GM12878 (cell line): ENCODE data around the gene SOX2. TPM values are rescaled to one million over a fixed set of nuclear protein-coding genes. Genes with fewer than 3 reads are reported as not detected.

ENCODE experiments used
- ATAC-seq: fragments of 200-7000 bp; cut with Tn5 transposase; 3 replicates; pipeline ENCODE4 v1.9.1; 2020; ENCODE audit warnings: mild to moderate bottlenecking, moderate library complexity
- BruUV-seq: library from RNA; stranded (reverse); fragments of 400-500 nt; replicated peaks from 2 replicates; lab custom pipeline; 2021; lab: Mats Ljungman, UMichigan
- CTCF ChIA-PET: fragments of 300-600 bp; sonication (Branson Sonifier 250); formaldehyde crosslinking; extraction: SDS; loops from one replicate; lab custom pipeline; 2021; ENCODE audit warnings: inconsistent platforms; lab: Yijun Ruan, JAX
- POLR2A ChIA-PET: fragments of 350-600 bp; formaldehyde crosslinking; extraction: SDS; loops from one replicate; lab custom pipeline; 2021; ENCODE audit warnings: inconsistent platforms; lab: Charles Lee
- RAD21 ChIA-PET: fragments of 300-600 bp; sonication (Branson Sonifier 250); formaldehyde crosslinking; loops from one replicate; lab custom pipeline; 2023; ENCODE audit warnings: antibody characterized with exemption; ENCODE audit not compliant: unreplicated experiment; lab: Charles Lee
- SMC1A ChIA-PET: fragments of 300-600 bp; sonication (Branson Sonifier 250); formaldehyde crosslinking; loops from one replicate; lab custom pipeline; 2023; ENCODE audit not compliant: unreplicated experiment, uncharacterized antibody; lab: Charles Lee
- DNase-seq: peaks from one replicate; pipeline ENCODE4 v3.0.0-alpha.2; 2011; ENCODE audit warnings: low read depth, low spot score
- FAIRE-seq: peaks from 3 replicates; lab custom pipeline; 2011; peaks lifted over from hg19 to GRCh38; lab: Jason Lieb, UNC
- H2AFZ ChIP-seq: 2 replicates; pipeline ENCODE4 v1.6.0; 2011; ENCODE audit warnings: low read depth, low read length, control low read depth; ENCODE audit not compliant: control insufficient read depth
- H3K27ac ChIP-seq: 2 replicates; pipeline ENCODE4 v1.5.1; 2011; ENCODE audit warnings: control low read depth; ENCODE audit not compliant: control insufficient read depth, insufficient read depth
- H3K27me3 ChIP-seq, 2 experiments: replicated peaks in 1 of 2; 2 replicates each; pipeline versions ENCODE4 v1.6.0 to v1.6.1; 2011; ENCODE audit warnings: low read length in 1 of 2; ENCODE audit not compliant: control insufficient read depth in 2 of 2, insufficient read depth in 2 of 2
- H3K36me3 ChIP-seq, 2 experiments: 2 replicates each; pipeline ENCODE4 v1.5.1; 2011; ENCODE audit warnings: low read length in 1 of 2; ENCODE audit not compliant: control insufficient read depth in 2 of 2, insufficient read depth in 2 of 2
- H3K4me1 ChIP-seq: 2 replicates; pipeline ENCODE4 v1.6.1; 2011; ENCODE audit warnings: mild to moderate bottlenecking, low read length, moderate library complexity, mixed read lengths; ENCODE audit not compliant: control insufficient read depth, insufficient read depth
- H3K4me2 ChIP-seq: 2 replicates; pipeline ENCODE4 v1.6.0; 2011; ENCODE audit warnings: control low read depth; ENCODE audit not compliant: control insufficient read depth, insufficient read depth
- H3K4me3 ChIP-seq: fragments of 200-600 bp; sonication (generic); 2 replicates; pipeline ENCODE4 v1.5.1; 2016
- H3K79me2 ChIP-seq: 2 replicates; pipeline ENCODE4 v1.6.0; 2011; ENCODE audit warnings: low read length; ENCODE audit not compliant: control insufficient read depth, insufficient read depth
- H3K9ac ChIP-seq: 2 replicates; pipeline ENCODE4 v1.8.0; 2011; ENCODE audit warnings: low read length, control low read depth, mixed read lengths; ENCODE audit not compliant: control insufficient read depth, insufficient read depth
- H3K9me3 ChIP-seq: replicated peaks from 3 replicates; pipeline ENCODE4 v1.5.1; 2011; ENCODE audit warnings: mild to moderate bottlenecking, low read length; ENCODE audit not compliant: control insufficient read depth, insufficient read depth
- H4K20me1 ChIP-seq: 2 replicates; pipeline ENCODE4 v1.6.0; 2011; ENCODE audit not compliant: control insufficient read depth, insufficient read depth
- BACH1 ChIP-seq: fragments of 450-650 bp; IDR thresholded peaks from 2 replicates; pipeline ENCODE4 v1.6.1; 2017; ENCODE audit warnings: mild to moderate bottlenecking, borderline replicate concordance
- BCLAF1 ChIP-seq: fragments of 450-650 bp; IDR thresholded peaks from 2 replicates; pipeline ENCODE4 v1.6.1; 2017; ENCODE audit warnings: antibody characterized with exemption, mild to moderate bottlenecking, moderate library complexity
- BHLHE40 ChIP-seq, 2 experiments: fragments of 450-650 bp in 1 of 2; IDR thresholded peaks; 2 replicates each; pipeline ENCODE4 v1.6.1; 2011 to 2017; ENCODE audit warnings: low read depth in 2 of 2, borderline replicate concordance in 1 of 2, improper control_type of control experiment in 1 of 2, low read length in 1 of 2, mild to moderate bottlenecking in 1 of 2
- CTCF ChIP-seq, 3 experiments: IDR thresholded peaks in 2 of 3; conservative IDR thresholded peaks in 1 of 3; 2 replicates each; pipeline ENCODE4 v1.5.1; 2011; ENCODE audit warnings: low read depth in 3 of 3, low read length in 3 of 3, mild to moderate bottlenecking in 3 of 3, control low read depth in 2 of 3, moderate library complexity in 2 of 3, inconsistent platforms in 1 of 3, mixed read lengths in 1 of 3; ENCODE audit not compliant: control insufficient read depth in 2 of 3, insufficient read depth in 1 of 3; ENCODE audit errors: extremely low read depth in 1 of 3
- HDGF ChIP-seq: fragments of 450-650 bp; IDR thresholded peaks from 2 replicates; pipeline ENCODE4 v1.6.1; 2016; ENCODE audit warnings: antibody characterized with exemption
- MTA2 ChIP-seq: fragments of 450-650 bp; IDR thresholded peaks from 2 replicates; pipeline ENCODE4 v1.6.1; 2016; ENCODE audit warnings: low read depth, mild to moderate bottlenecking, moderate library complexity
- NR2C1 ChIP-seq: fragments of 450-650 bp; IDR thresholded peaks from 2 replicates; pipeline ENCODE4 v1.6.1; 2017; ENCODE audit warnings: antibody characterized with exemption, mild to moderate bottlenecking, moderate library complexity
- RAD21 ChIP-seq: IDR thresholded peaks from 2 replicates; pipeline ENCODE4 v1.6.1; 2011; ENCODE audit warnings: mild to moderate bottlenecking, low read depth, low read length, moderate library complexity; ENCODE audit not compliant: insufficient read depth
- SMARCA5 ChIP-seq: fragments of 450-650 bp; IDR thresholded peaks from 2 replicates; pipeline ENCODE4 v1.6.1; 2017; ENCODE audit warnings: mild to moderate bottlenecking
- SMC3 ChIP-seq: IDR thresholded peaks from 2 replicates; pipeline ENCODE4 v1.6.1; 2011; ENCODE audit warnings: low read length, improper control_type of control experiment, borderline replicate concordance
- STAT3 ChIP-seq: IDR thresholded peaks from 2 replicates; pipeline ENCODE4 v1.6.1; 2011; ENCODE audit warnings: low read depth, low read length, improper control_type of control experiment
- ZNF384 ChIP-seq: IDR thresholded peaks from 2 replicates; pipeline ENCODE4 v1.6.1; 2012; ENCODE audit warnings: low read depth, mild to moderate bottlenecking, low read length, improper control_type of control experiment, borderline replicate concordance
- WGBS: methylation state at CpG from one replicate; pipeline ENCODE4 v1.1.6; 2016; ENCODE audit warnings: low lambda C conversion rate; ENCODE audit not compliant: insufficient replicate concordance, insufficient coverage; ENCODE audit errors: missing lambda C conversion rate; 5-methylcytosine and 5-hydroxymethylcytosine counted together
- in situ Hi-C: fragments of 300-500 bp; cut with MboI; formaldehyde crosslinking; loops from 9 replicates; pipeline ENCODE4 v1.14.3; 2018; ENCODE audit warnings: mixed read lengths
- intact Hi-C: fragments of 100-400 bp; cut with micrococcal nuclease; formaldehyde crosslinking; loops from one replicate; pipeline ENCODE4 v1.14.2; 2022; ENCODE audit not compliant: unreplicated experiment
- polyA plus RNA-seq, 11 experiments: library from polyadenylated mRNA; depleted of rRNA in 4 of 11; unstranded in 6 of 11; stranded (reverse) in 5 of 11; fragments of >200 nt; fragmentation: Nextera tagmentation in 4 of 11; fragmentation: Illumina TruSeq in 1 of 11; extraction: Ambion mirVana in 4 of 11; extraction: Trizol in 1 of 11; gene quantifications; 1 replicate in 1 of 11; 2 replicates in 10 of 11; pipeline versions ENCODE4 v1.2.1 to v1.2.3, GENCODE V29; 2011 to 2016; ENCODE audit warnings: inconsistent platforms in 2 of 11, missing spikeins in 2 of 11, low read depth in 1 of 11
- total RNA-seq, 4 experiments: library from RNA; depleted of rRNA in 3 of 4; stranded (reverse); fragments of >200 nt in 3 of 4; fragmentation: Illumina TruSeq in 1 of 4; extraction: Trizol in 1 of 4; gene quantifications; 2 replicates each; pipeline versions ENCODE4 v1.2.1 to v1.2.3, GENCODE V29; 2013 to 2021

The SOX2 gene
- total and polyA plus RNA-seq, 10 of the 15 experiments (the other 5 are each of a cell fraction or from before 2014, with no cell fraction given), result 0.06 to 0.10 (median 0.07) TPM; not detected in 6

- ChIA-PET SMC1A (interaction anchor here (1.1 to 1.8 kb wide), 3 partner anchors 9 to 491 kb away, joined by 4 to 9 read pairs (median 6); no protein-coding TSS in a partner anchor), POLR2A (no interaction called here), CTCF (interaction anchor here (0.6 to 3.4 kb wide), 26 partner anchors 9 to 1010 kb away, joined by 3 to 36 read pairs (median 4); no protein-coding TSS in a partner anchor), RAD21 (interaction anchor here (1.0 to 3.6 kb wide), 4 partner anchors 372 to 490 kb away, joined by 3 to 12 read pairs (median 5); no protein-coding TSS in a partner anchor)
- BruUV-seq, result no TSS peak
- H3K4me3 ChIP-seq, result no peak overlapping the region
- H3K27me3 ChIP-seq, result peaks cover 10 to 25% of the 10 kb centered on the region in 2 experiments
- DNase-seq, result peak; percentile 21
- H2AFZ ChIP-seq, result peak overlapping the region; percentile 33
- no peaks in the 10 kb centered on the region for H3K9me3 ChIP-seq
- TF ChIP-seq CTCF (IDR thresholded peaks at IDR 0.05 in 2 of 3, conservative IDR thresholded peaks at IDR 0.05 in 1 of 3; ENCODE audit: control insufficient read depth in 2 of 3, extremely low read depth in 1 of 3, insufficient read depth in 1 of 3, low read depth in 3 of 3, low read length in 3 of 3) (peak; percentile 82 to 86 (median 85)), RAD21 (peak; percentile 49), ZNF384 (peak; percentile 33; the same call in 1 of the 2 replicates), BCLAF1 (no peak), SMC3 (peak; percentile 54; the same call in 1 of the 2 replicates), BHLHE40 (IDR thresholded peaks at IDR 0.05; ENCODE audit: borderline replicate concordance in 1 of 2, low read depth in 2 of 2, low read length in 1 of 2) (no peak), MTA2 (no peak), SMARCA5 (0 out of 2 replicates have a peak, but pooled peaks have one; percentile 28), NR2C1 (no peak), HDGF (no peak), STAT3 (no peak), BACH1 (no peak)
- no peak overlapping the region for H3K9ac ChIP-seq
- intact Hi-C loops, result loop anchor here (1.0 to 10.0 kb wide), 5 partner anchors 234 to 896 kb away; partner anchors contain the start of gene FXR1
- peak; percentile 83 for ATAC-seq
- peak; percentile 76 for FAIRE-seq
- in situ Hi-C loops, result loop anchor here (10.0 kb wide), 1 partner anchor 554 kb away; no protein-coding TSS in a partner anchor
- H4K20me1 ChIP-seq, result no peaks in the 10 kb centered on the region; the same call in 1 of the 2 replicates
- H3K79me2 ChIP-seq, result no peaks in the 10 kb centered on the region
- 7% methylated on average over 17 of the region's 17 CpGs for WGBS
- H3K4me1 ChIP-seq, result no peaks in the 10 kb centered on the region
- no peaks in the 10 kb centered on the region for H3K36me3 ChIP-seq
- H3K27ac ChIP-seq, result no peak overlapping the region
- peak overlapping the region; percentile 15 for H3K4me2 ChIP-seq
These were observed 11.3 kb upstream of the SOX2 start for GRCh38 chr3:181700168-181701087.
